HCT116 (cell line): ENCODE results near the gene GFER. TPM values are rescaled to one million over a fixed set of nuclear protein-coding genes. Genes with fewer than 3 reads are reported as not detected.
A peak's percentile ranks its signal among the peaks of the same experiment; 100 is the strongest.

Experiments used
- ATAC-seq: fragments of 200-7000 bp; cut with Tn5 transposase; 2 replicates; pipeline ENCODE4 v1.9.1; 2020; ENCODE audit warnings: mild to moderate bottlenecking, moderate library complexity
- BruUV-seq: library from RNA; stranded (reverse); fragments of 400-500 nt; replicated peaks from 2 replicates; lab custom pipeline; 2021; lab: Mats Ljungman, UMichigan
- CTCF ChIA-PET: fragments of 300-600 bp; sonication (Branson Sonifier 250); formaldehyde crosslinking; loops from one replicate; lab custom pipeline; 2021; ENCODE audit warnings: antibody characterized with exemption; lab: Charles Lee
- POLR2A ChIA-PET: fragments of 300-600, 350-600 bp; sonication (Branson Sonifier 250); formaldehyde crosslinking; loops from one replicate; lab custom pipeline; 2021; ENCODE audit warnings: antibody characterized with exemption; lab: Charles Lee
- RAD21 ChIA-PET, 2 experiments: fragments of 300-600 bp; sonication (Branson Sonifier 250); formaldehyde crosslinking; loops; one replicate each; lab custom pipeline; 2023; ENCODE audit warnings: low total read pairs in 2 of 2; ENCODE audit not compliant: uncharacterized antibody in 2 of 2, unreplicated experiment in 2 of 2, low non-redundant PET in 1 of 2; lab: Charles Lee
- DNase-seq: peaks from one replicate; pipeline ENCODE4 v3.0.0-alpha.2; 2010; ENCODE audit warnings: low read depth, low spot score
- H2AFZ ChIP-seq: fragments of 200-600 bp; shearing (Covaris generic), sonication (generic); 2 replicates; pipeline ENCODE4 v1.6.1; 2017; ENCODE audit warnings: low read depth, mixed run types, mixed read lengths, antibody characterized with exemption, low read length; ENCODE audit not compliant: poor library complexity, severe bottlenecking
- H3K27ac ChIP-seq: 2 replicates; pipeline ENCODE4 v1.5.1; 2012; ENCODE audit warnings: low read depth, low read length
- H3K27me3 ChIP-seq: fragments of 200-600 bp; sonication (generic); 2 replicates; pipeline ENCODE4 v1.6.1; 2016; ENCODE audit warnings: mixed run types, low read length, mixed read lengths; ENCODE audit not compliant: insufficient read depth
- H3K36me3 ChIP-seq, 2 experiments: fragments of 200-500 bp in 1 of 2; fragments of 200-600 bp in 1 of 2; sonication (Bioruptor generic) in 1 of 2; sonication (generic) in 1 of 2; 2 replicates each; pipeline versions ENCODE4 v1.5.1 to v1.6.1; 2014 to 2016; ENCODE audit warnings: low read length in 2 of 2, inconsistent platforms in 1 of 2, mixed read lengths in 1 of 2, mixed run types in 1 of 2; ENCODE audit not compliant: insufficient read depth in 2 of 2, control insufficient read depth in 1 of 2
- H3K4me1 ChIP-seq, 2 experiments: fragments of 200-600 bp in 1 of 2; sonication (generic) in 1 of 2; 2 replicates each; pipeline versions ENCODE4 v1.5.1 to v1.6.1; 2012 to 2017; ENCODE audit warnings: low read length in 2 of 2, inconsistent platforms in 1 of 2, mild to moderate bottlenecking in 1 of 2, mixed read lengths in 1 of 2, mixed run types in 1 of 2, moderate library complexity in 1 of 2; ENCODE audit not compliant: insufficient read depth in 2 of 2, control insufficient read depth in 1 of 2
- H3K4me2 ChIP-seq: fragments of 200-600 bp; sonication (generic); 2 replicates; pipeline ENCODE4 v1.6.1; 2017; ENCODE audit warnings: mixed run types, low read length, mixed read lengths
- H3K4me3 ChIP-seq, 2 experiments: fragments of 200-600 bp in 1 of 2; sonication (generic) in 1 of 2; replicated peaks in 1 of 2; 2 replicates each; pipeline ENCODE4 v1.5.1; 2011 to 2016; ENCODE audit warnings: low read length in 2 of 2, control low read depth in 1 of 2, low read depth in 1 of 2, mild to moderate bottlenecking in 1 of 2, mixed read lengths in 1 of 2, mixed run types in 1 of 2
- H3K79me2 ChIP-seq: fragments of 200-600 bp; sonication (generic); 2 replicates; pipeline ENCODE4 v1.6.1; 2017; ENCODE audit warnings: mild to moderate bottlenecking, mixed run types, low read length, moderate library complexity, mixed read lengths; ENCODE audit not compliant: insufficient read depth
- H3K9ac ChIP-seq: fragments of 200-600 bp; sonication (generic); 2 replicates; pipeline ENCODE4 v1.6.1; 2016; ENCODE audit warnings: low read length, mixed read lengths
- H3K9me2 ChIP-seq: fragments of 200-600 bp; sonication (generic), shearing (Covaris generic); 2 replicates; pipeline ENCODE4 v1.6.1; 2017; ENCODE audit warnings: mixed run types, mild to moderate bottlenecking, moderate library complexity; ENCODE audit not compliant: insufficient read depth
- H3K9me3 ChIP-seq, 2 experiments: fragments of 200-500 bp in 1 of 2; fragments of 200-600 bp in 1 of 2; sonication (Bioruptor generic) in 1 of 2; sonication (generic) in 1 of 2; 2 replicates each; pipeline ENCODE4 v1.6.1; 2014 to 2017; ENCODE audit warnings: low read length in 2 of 2, mixed read lengths in 2 of 2, inconsistent platforms in 1 of 2, low read depth in 1 of 2, mild to moderate bottlenecking in 1 of 2, mixed run types in 1 of 2, moderate library complexity in 1 of 2; ENCODE audit not compliant: control insufficient read depth in 1 of 2, insufficient read depth in 1 of 2
- H4K20me1 ChIP-seq: fragments of 200-600 bp; sonication (generic), shearing (Covaris generic); 2 replicates; pipeline ENCODE4 v1.6.1; 2017; ENCODE audit warnings: mixed run types, mild to moderate bottlenecking, moderate library complexity; ENCODE audit not compliant: insufficient read depth
- CBX3 ChIP-seq: IDR thresholded peaks from 2 replicates; pipeline ENCODE4 v1.6.1; 2012; ENCODE audit warnings: low read depth
- JUND ChIP-seq: IDR thresholded peaks from 2 replicates; pipeline ENCODE4 v1.6.1; 2012
- POLR2A ChIP-seq: IDR thresholded peaks from 2 replicates; pipeline ENCODE4 v1.7.0; 2011; ENCODE audit warnings: borderline replicate concordance; ENCODE audit not compliant: insufficient read depth, insufficient read length; ENCODE audit errors: extremely low read depth
- RAD21 ChIP-seq: IDR thresholded peaks from 2 replicates; pipeline ENCODE4 v1.6.1; 2012; ENCODE audit warnings: low read depth, mild to moderate bottlenecking
- ZFX ChIP-seq: fragments of 450-650 bp; IDR thresholded peaks from 2 replicates; pipeline ENCODE4 v1.6.1; 2017
- ZNF274 ChIP-seq: fragments of 200-500 bp; sonication (Bioruptor generic); IDR thresholded peaks from 2 replicates; pipeline ENCODE4 v1.6.1; 2014; ENCODE audit warnings: mild to moderate bottlenecking, low read depth, low read length, inconsistent platforms
- intact Hi-C: fragments of 100-400 bp; cut with micrococcal nuclease; formaldehyde crosslinking; loops from 2 replicates; pipeline ENCODE4 v1.10.0; 2022
- total RNA-seq: library from RNA; stranded (reverse); gene quantifications from one replicate; pipeline ENCODE4 v1.2.1, GENCODE V29; 2021; ENCODE audit not compliant: unreplicated experiment
- TF ChIP-seq, protein P1 (sequence below): IDR thresholded peaks from 2 replicates; pipeline ENCODE4 v1.6.1; 2011; ENCODE audit warnings: mild to moderate bottlenecking, low read length, moderate library complexity; ENCODE audit not compliant: insufficient replicate concordance; ENCODE audit errors: extremely low read depth
- TF ChIP-seq, protein P2 (sequence below): IDR thresholded peaks from 2 replicates; pipeline ENCODE4 v1.6.1; 2012

The GFER gene
- total RNA-seq, 1 experiment from 2014 or later: 47.3 TPM

DNA sequence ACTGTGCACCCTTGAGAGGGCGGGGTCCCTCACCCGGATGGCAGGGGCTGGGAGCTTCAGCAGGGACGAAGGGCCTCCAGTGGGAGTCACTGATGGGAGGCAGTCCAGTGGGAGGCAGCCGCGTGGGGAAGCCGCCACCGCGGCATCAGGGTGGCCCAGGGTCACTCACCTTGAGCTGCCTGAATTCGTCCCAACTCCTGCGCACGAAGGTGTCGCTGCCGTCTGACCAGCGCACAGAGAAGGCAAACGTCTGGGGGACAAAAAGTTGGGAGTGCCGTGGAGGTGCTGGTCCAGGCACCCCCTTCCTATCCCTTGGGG, 3.3 kb upstream of the GFER start:
- H3K36me3 ChIP-seq: peaks cover 1 to 22% of the 10 kb centered on the region in 2 experiments; a peak in 2 of 4 replicates
- peak overlapping the region; percentile 88; the same call in 1 of the 2 replicates for H3K27ac ChIP-seq
- no TSS peak for BruUV-seq
- POLR2A ChIA-PET: interaction anchor here (2.0 to 12.5 kb wide), 3 partner anchors 15 to 174 kb away, joined by 5 to 104 read pairs (median 14); partner anchors contain the start of genes NDUFB10, RNF151, RPS2 and TRAF7
- no peaks in the 10 kb centered on the region for H3K9me3 ChIP-seq
- CTCF ChIA-PET: no interaction called here
- RAD21 ChIA-PET: no interaction called here
- H3K79me2 ChIP-seq: peaks cover 15% of the 10 kb centered on the region
- H3K9me2 ChIP-seq: no peaks in the 10 kb centered on the region
- TF ChIP-seq ZNF274 (no peak), RAD21 (no peak), ZFX (no peak), POLR2A (peak; percentile 13), JUND (no peak), CBX3 (no peak)
- TF ChIP-seq, protein P1, sequence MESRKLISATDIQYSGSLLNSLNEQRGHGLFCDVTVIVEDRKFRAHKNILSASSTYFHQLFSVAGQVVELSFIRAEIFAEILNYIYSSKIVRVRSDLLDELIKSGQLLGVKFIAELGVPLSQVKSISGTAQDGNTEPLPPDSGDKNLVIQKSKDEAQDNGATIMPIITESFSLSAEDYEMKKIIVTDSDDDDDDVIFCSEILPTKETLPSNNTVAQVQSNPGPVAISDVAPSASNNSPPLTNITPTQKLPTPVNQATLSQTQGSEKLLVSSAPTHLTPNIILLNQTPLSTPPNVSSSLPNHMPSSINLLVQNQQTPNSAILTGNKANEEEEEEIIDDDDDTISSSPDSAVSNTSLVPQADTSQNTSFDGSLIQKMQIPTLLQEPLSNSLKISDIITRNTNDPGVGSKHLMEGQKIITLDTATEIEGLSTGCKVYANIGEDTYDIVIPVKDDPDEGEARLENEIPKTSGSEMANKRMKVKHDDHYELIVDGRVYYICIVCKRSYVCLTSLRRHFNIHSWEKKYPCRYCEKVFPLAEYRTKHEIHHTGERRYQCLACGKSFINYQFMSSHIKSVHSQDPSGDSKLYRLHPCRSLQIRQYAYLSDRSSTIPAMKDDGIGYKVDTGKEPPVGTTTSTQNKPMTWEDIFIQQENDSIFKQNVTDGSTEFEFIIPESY: no peak
- TF ChIP-seq, protein P2, sequence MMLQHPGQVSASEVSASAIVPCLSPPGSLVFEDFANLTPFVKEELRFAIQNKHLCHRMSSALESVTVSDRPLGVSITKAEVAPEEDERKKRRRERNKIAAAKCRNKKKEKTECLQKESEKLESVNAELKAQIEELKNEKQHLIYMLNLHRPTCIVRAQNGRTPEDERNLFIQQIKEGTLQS: no peak
- TF ChIP-seq, all 23 proteins: peak for 1
- intact Hi-C loops: no loop called here
- Histone ChIP-seq H3K4me3 (peak overlapping the region; percentile 60 to 65), H2AFZ (no peak overlapping the region), H3K9ac (peak overlapping the region; percentile 84), H3K4me2 (peak overlapping the region; percentile 97), H4K20me1 (no peaks in the 10 kb centered on the region), H3K4me1 (peaks cover 49 to 74% of the 10 kb centered on the region in 2 experiments), H3K27me3 (no peaks in the 10 kb centered on the region)
- ATAC-seq (no peak), DNase-seq (no peak)
